ENCODE data around the gene ELMO2. TPM values are rescaled to one million over a fixed set of nuclear protein-coding genes. Genes with fewer than 3 reads are reported as not detected.

The ELMO2 gene
- total RNA-seq, 4 donors from 2014 or later = 46.7 to 62.4 (median 55.1) TPM

DNA sequence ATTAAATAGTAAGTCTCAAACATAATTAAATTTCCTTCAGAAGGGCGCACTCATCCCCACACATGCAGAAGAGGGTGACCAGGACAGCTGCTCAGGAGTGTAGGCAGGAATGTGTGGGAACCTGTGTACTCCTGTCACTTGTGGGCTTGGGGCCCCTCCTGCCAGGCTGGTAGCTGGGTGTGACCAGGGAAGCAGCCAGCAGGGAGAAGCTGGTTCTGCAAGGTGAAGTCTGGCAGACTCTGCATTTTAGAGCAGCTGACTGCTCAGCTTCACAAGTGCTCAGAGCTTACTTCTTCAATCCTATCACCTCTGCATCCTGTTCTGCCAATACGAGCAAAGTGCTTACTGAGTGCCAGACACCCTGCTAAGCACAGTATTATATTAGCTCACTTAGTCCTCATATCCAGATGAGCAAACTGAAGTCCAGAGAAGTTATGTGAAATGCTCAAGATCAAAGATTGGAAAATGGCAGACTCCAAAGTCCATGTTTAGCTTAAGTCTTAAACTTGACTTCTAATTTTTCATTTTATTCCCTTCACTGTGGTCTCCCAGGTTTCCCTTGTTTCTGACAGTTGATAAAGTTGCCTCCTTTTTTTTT, 27.9 kb downstream of the ELMO2 start:
- no peak for DNase-seq (ENCODE audit: low spot score in 2 of 2)
- WGBS = 44% methylated on average over 2 of the region's 2 CpGs
- peaks cover 87% of the 10 kb centered on the region for H3K36me3 ChIP-seq

DNA sequence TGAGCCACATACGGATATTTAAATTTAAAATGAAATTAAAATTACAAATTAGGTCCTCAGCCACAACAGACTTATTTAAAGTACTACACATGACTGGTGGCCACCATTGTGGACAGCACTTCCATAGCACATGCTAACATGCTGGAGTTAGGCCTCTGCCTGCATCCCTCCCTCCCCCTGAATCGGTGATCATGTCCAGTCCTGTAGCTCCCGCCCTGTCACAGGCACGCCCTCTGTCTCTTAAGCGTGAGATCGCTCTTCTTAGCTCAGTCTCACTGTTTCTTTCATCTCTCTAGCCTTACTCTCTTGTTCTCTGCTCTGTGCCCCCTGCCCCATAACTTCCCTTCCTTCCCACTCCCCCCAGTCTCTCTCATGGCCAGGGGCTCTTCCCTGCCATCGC, 28.9 kb downstream of the ELMO2 start:
- 51% methylated on average over 7 of the region's 7 CpGs for WGBS
- peaks cover 87% of the 10 kb centered on the region for H3K36me3 ChIP-seq
- H3K27me3 ChIP-seq = no peaks in the 10 kb centered on the region
- DNase-seq (ENCODE audit: low spot score in 2 of 2) = no peak
- no peaks in the 10 kb centered on the region for H3K9me3 ChIP-seq
- H3K4me1 ChIP-seq = peaks cover 29% of the 10 kb centered on the region
- no peak overlapping the region for H3K4me3 ChIP-seq
- TF ChIP-seq POLR2AphosphoS5 (IDR thresholded peaks at IDR 0.05) (no peak), EP300 (IDR thresholded peaks at IDR 0.05) (no peak), POLR2A (IDR thresholded peaks at IDR 0.05) (no peak)
- TF ChIP-seq, protein P1, sequence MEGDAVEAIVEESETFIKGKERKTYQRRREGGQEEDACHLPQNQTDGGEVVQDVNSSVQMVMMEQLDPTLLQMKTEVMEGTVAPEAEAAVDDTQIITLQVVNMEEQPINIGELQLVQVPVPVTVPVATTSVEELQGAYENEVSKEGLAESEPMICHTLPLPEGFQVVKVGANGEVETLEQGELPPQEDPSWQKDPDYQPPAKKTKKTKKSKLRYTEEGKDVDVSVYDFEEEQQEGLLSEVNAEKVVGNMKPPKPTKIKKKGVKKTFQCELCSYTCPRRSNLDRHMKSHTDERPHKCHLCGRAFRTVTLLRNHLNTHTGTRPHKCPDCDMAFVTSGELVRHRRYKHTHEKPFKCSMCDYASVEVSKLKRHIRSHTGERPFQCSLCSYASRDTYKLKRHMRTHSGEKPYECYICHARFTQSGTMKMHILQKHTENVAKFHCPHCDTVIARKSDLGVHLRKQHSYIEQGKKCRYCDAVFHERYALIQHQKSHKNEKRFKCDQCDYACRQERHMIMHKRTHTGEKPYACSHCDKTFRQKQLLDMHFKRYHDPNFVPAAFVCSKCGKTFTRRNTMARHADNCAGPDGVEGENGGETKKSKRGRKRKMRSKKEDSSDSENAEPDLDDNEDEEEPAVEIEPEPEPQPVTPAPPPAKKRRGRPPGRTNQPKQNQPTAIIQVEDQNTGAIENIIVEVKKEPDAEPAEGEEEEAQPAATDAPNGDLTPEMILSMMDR (IDR thresholded peaks at IDR 0.05) = no peak
- H3K27ac ChIP-seq = peak overlapping the region; percentile 81

More for the DNA sequence above, 27.9 kb downstream of the ELMO2 start:
- Histone ChIP-seq H3K4me1 (peaks cover 29% of the 10 kb centered on the region), H3K9me3 (no peaks in the 10 kb centered on the region), H3K27ac (peak overlapping the region; percentile 81), H3K4me3 (no peak overlapping the region), H3K27me3 (no peaks in the 10 kb centered on the region)
- TF ChIP-seq, protein P1 (IDR thresholded peaks at IDR 0.05) = no peak
- TF ChIP-seq POLR2A (IDR thresholded peaks at IDR 0.05) = no peak
- TF ChIP-seq EP300 (IDR thresholded peaks at IDR 0.05) = no peak
- no peak for TF ChIP-seq POLR2AphosphoS5 (IDR thresholded peaks at IDR 0.05)

DNA sequence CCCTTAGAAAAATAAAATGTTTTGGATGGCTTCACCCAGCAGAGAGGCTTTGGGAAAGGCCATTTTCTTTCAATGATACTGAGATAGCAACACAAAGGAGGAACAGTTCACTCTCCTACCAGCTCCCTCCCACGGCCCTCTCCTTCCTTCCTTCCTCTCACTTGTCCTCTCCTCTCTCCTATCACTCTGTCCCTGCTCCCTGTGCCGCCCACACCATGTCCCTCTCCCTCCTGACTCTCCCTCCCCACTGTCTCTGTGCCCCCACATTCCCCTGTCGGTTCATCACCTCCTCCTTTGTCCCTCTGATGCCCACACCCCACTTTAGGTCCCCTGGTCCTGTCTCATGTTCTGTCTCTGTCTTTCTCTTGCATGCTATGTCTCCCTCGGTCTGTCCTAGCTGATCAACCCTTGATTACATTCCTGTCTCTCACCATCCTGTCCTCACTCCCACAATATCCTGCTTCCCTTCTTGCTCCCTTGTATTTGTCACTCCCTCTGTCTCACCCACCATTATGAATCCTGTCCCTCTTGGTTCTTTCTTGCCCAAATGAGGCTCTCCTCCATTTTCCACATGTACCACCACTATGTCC, 30.1 kb downstream of the ELMO2 start:
- Histone ChIP-seq H3K4me3 (no peak overlapping the region), H3K9me3 (no peaks in the 10 kb centered on the region), H3K36me3 (peaks cover 87% of the 10 kb centered on the region), H3K27me3 (no peaks in the 10 kb centered on the region), H3K4me1 (peaks cover 29% of the 10 kb centered on the region), H3K27ac (no peak overlapping the region)
- TF ChIP-seq EP300 (IDR thresholded peaks at IDR 0.05) = no peak
- TF ChIP-seq, protein P1 (IDR thresholded peaks at IDR 0.05) = no peak
- TF ChIP-seq POLR2A (IDR thresholded peaks at IDR 0.05) = no peak
- no peak for TF ChIP-seq POLR2AphosphoS5 (IDR thresholded peaks at IDR 0.05)
- 82% methylated on average over 4 of the region's 4 CpGs for WGBS
- DNase-seq (ENCODE audit: low spot score in 2 of 2) = no peak

DNA sequence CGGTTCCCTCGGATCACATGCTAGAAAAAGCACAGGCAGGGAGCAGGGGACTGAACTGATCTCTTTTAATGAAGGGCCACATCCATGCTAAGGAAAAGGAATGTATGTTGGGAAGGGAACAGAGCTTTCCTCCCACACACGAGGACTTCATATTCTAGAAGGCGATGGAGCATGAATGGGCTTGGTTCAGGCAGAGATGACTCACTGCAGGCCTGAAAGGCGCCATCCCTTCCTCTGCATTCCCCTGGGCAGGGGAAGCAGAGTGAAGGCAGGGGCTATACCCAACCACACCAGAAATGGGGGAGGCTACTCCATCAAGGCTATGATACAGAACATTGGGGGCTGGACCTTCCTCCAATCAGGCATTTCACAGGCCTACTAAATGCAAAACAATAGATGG, 30.6 kb downstream of the ELMO2 start:
- H3K9me3 ChIP-seq = no peaks in the 10 kb centered on the region
- no peak for DNase-seq (ENCODE audit: low spot score in 2 of 2)
- WGBS = 67% methylated on average over 5 of the region's 5 CpGs
- H3K27me3 ChIP-seq = no peaks in the 10 kb centered on the region
- H3K4me3 ChIP-seq = no peak overlapping the region
- H3K36me3 ChIP-seq = peaks cover 91% of the 10 kb centered on the region
- TF ChIP-seq EP300 (IDR thresholded peaks at IDR 0.05) (no peak), POLR2AphosphoS5 (IDR thresholded peaks at IDR 0.05) (no peak), POLR2A (IDR thresholded peaks at IDR 0.05) (no peak)
- TF ChIP-seq, protein P1 (IDR thresholded peaks at IDR 0.05) = no peak
- no peak overlapping the region for H3K27ac ChIP-seq
- H3K4me1 ChIP-seq = peaks cover 29% of the 10 kb centered on the region

DNA sequence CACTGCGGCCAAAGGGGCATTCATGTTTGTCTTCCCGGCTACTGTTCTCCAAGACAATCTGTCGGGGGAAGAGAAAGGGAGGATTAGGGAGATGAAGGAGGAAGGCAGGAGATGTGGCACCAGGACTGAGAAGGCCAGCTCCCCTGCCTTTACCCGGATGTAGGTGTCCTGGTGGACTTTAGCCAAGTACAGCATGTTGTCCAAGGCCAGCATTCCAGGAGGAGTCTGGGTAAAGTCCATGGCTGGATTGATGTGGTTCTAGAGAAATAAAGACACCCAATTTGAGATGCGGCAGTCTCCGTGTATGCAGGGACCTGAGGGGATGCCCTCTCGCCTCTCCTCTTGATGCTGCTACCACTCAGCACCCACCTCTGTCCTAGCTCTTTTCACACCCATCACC, 32.0 kb downstream of the ELMO2 start:
- no peaks in the 10 kb centered on the region for H3K27me3 ChIP-seq
- H3K9me3 ChIP-seq = no peaks in the 10 kb centered on the region
- peaks cover 26% of the 10 kb centered on the region for H3K4me1 ChIP-seq
- H3K4me3 ChIP-seq = no peak overlapping the region
- DNase-seq (ENCODE audit: low spot score in 2 of 2) = no peak
- peaks cover 91% of the 10 kb centered on the region for H3K36me3 ChIP-seq
- WGBS = 90% methylated on average over 7 of the region's 7 CpGs
- H3K27ac ChIP-seq = no peak overlapping the region
- no peak for TF ChIP-seq POLR2AphosphoS5 (IDR thresholded peaks at IDR 0.05)
- TF ChIP-seq POLR2A (IDR thresholded peaks at IDR 0.05) = no peak
- no peak for TF ChIP-seq EP300 (IDR thresholded peaks at IDR 0.05)
- TF ChIP-seq, protein P1 (IDR thresholded peaks at IDR 0.05) = no peak
